ENCODE measurements around the gene FKBP1A.

The FKBP1A gene

GRCh38 chr20:1334761-1335160 is 58.1 kb downstream of the FKBP1A start:
- peak; percentile 43 for TF ChIP-seq CTCF (IDR thresholded peaks at IDR 0.05; ENCODE audit: insufficient read depth, low read depth, low read length, missing control alignments)
- peak; percentile 65 for DNase-seq (ENCODE audit: low read depth)
- no peak overlapping the region for H3K4me3 ChIP-seq (ENCODE audit: low read length)

GRCh38 chr20:1334370-1334731 is 58.5 kb downstream of the FKBP1A start:
- no peak overlapping the region for H3K4me3 ChIP-seq (ENCODE audit: low read length)
- TF ChIP-seq CTCF (IDR thresholded peaks at IDR 0.05; ENCODE audit: insufficient read depth, low read depth, low read length, missing control alignments): no peak
- DNase-seq (ENCODE audit: low read depth): no peak

- no peak overlapping the region for H3K4me3 ChIP-seq (ENCODE audit: low read length)
- DNase-seq (ENCODE audit: low read depth): no peak
- TF ChIP-seq CTCF (IDR thresholded peaks at IDR 0.05; ENCODE audit: insufficient read depth, low read depth, low read length, missing control alignments): no peak
Observed at GRCh38 chr20:1333462-1334369, 59.1 kb downstream of the FKBP1A start.

- no peak overlapping the region for H3K4me3 ChIP-seq (ENCODE audit: low read length)
- no peak for DNase-seq (ENCODE audit: low read depth)
- no peak for TF ChIP-seq CTCF (IDR thresholded peaks at IDR 0.05; ENCODE audit: insufficient read depth, low read depth, low read length, missing control alignments)
Observed at GRCh38 chr20:1332749-1333300, 60.0 kb downstream of the FKBP1A start.

GRCh38 chr20:1331801-1332453 is 60.9 kb downstream of the FKBP1A start:
- TF ChIP-seq CTCF (IDR thresholded peaks at IDR 0.05; ENCODE audit: insufficient read depth, low read depth, low read length, missing control alignments): no peak
- DNase-seq (ENCODE audit: low read depth): no peak
- no peak overlapping the region for H3K4me3 ChIP-seq (ENCODE audit: low read length)

- no peak for TF ChIP-seq CTCF (IDR thresholded peaks at IDR 0.05; ENCODE audit: insufficient read depth, low read depth, low read length, missing control alignments)
- no peak overlapping the region for H3K4me3 ChIP-seq (ENCODE audit: low read length)
- no peak for DNase-seq (ENCODE audit: low read depth)
Observed at GRCh38 chr20:1331101-1331500, 61.8 kb downstream of the FKBP1A start.

All from epithelial cell of esophagus (primary cell).